Stimulated activated CD8-positive, alpha-beta memory T cell treated with anti-CD3 and anti-CD28 coated beads, Interleukin-2, amount 100 ng/mL, for 48 hours (primary cell): ENCODE data around the gene RGL3.
"Not testable (repeated sequence)": the region's sequence is repeated elsewhere in the genome, so short reads cannot be mapped to it uniquely, and the experiment has no call there.

Source experiments
- DNase-seq, 2 donors: peaks; one replicate each; pipeline ENCODE4 v3.0.0-alpha.2; 2020; ENCODE audit warnings: low read depth in 2 of 2

The RGL3 gene

GRCh38 chr19:11448923-11449554, 29.9 kb upstream of the RGL3 start:
- no peak for DNase-seq

GRCh38 chr19:11448410-11448809, 29.3 kb upstream of the RGL3 start:
- no peak for DNase-seq

GRCh38 chr19:11447347-11448262, 28.5 kb upstream of the RGL3 start:
- no peak for DNase-seq

DNA sequence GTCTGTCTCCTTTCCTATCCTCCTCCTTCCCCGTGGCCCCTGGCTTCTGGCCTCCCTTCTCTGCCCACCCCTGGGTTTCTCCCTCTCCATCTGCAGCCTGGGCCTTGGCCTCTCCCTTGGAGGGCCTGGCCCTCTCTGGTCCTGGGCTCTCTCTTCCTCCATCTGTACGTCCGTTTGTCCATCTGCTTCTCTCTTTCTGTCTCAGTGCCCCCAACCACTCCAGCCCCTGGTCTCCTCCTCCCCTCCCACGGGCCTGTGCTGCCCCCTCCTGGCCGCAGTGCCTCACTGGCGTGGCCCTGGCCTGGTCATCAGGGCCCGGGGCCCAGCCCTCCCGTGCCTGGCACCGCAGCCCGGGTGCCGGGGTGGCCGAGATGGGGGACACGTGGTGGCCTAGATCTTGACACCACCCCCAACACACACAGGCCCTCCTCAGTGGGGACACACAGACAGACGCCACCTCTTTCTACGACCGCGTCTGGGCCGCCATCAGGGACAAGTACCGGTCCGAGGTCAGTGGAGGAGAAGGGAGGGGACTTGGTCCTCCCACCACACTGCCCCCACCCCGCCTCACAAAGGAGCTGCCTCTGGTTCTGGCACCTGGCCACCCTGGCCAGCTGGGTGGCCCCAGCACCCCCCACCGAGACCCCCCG, 27.7 kb upstream of the RGL3 start:
- peak in 1 of 2 donors; percentile 33 for DNase-seq

GRCh38 chr19:11446271-11446651, 27.1 kb upstream of the RGL3 start:
- DNase-seq: no peak

- no peak for DNase-seq
Observed at GRCh38 chr19:11445141-11445540, 26.0 kb upstream of the RGL3 start.

- DNase-seq: no peak
Observed at GRCh38 chr19:11444059-11444458, 24.9 kb upstream of the RGL3 start.

GRCh38 chr19:11437955-11438354, 18.8 kb upstream of the RGL3 start:
- DNase-seq: no peak

DNA sequence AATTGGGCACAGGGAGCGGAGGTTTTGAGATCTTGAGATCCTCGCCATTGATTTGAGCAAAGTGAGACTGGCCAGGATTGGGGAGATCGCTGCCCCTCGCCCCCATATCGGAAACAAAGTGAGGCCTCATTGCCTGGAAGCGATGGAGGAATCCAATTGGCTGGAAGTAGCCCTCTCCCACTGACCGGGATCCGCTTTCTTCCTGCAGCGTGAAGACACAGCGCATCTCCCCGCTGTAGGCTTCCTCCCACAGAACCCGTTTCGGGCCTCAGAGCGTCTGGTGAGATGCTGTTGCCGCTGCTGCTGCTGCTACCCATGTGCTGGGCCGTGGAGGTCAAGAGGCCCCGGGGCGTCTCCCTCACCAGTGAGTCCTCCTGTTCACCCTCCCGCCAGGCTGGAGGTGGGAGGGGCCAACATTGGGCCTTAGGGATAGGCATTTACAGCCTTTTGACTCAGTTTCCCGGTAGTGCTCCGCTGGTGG, 16.8 kb upstream of the RGL3 start:
- DNase-seq: no peak

DNA sequence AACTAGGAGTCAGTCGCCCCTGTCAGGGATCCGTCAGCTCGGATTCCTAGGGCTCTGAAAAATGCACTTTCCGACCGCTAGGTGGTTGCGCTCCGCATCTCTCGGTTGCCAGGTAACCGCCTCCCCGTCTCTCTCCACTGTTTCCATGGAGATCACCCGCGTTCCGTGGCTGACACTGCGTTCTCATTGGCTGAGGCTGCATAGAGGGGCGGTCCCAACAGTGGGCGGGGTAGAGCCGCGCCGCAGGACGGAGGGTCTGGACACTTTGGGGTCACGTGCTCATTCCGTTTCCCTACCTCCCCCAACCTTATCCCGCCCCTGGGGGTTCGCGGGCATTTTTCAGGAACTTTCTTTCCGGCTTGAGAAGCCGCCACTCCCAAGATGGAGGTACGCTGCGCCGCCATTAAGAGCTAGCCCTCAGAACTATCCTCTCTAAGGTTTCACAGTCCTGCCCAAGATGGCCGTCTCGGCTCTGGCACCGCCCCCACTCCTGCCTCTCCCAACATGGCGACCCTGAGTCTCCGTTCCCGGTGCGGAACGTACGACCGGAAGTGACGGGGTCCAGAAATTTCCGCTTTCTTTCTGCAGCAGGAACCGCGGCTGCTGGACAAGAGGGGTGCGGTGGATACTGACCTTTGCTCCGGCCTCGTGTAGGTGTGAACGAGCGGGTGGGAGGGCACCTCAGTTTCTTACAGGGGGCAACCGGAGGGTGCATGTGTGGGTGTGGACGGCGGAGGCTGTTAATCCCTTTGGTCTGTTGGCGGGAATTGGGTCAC, 16.1 kb upstream of the RGL3 start, which contains the start of the genes ODAD3 and PRKCSH:
Gene ODAD3 (minus strand): TSS at position 65 of the 776 bp plus-strand sequence. CDS start 105 bp downstream, outside the sequence.
Gene PRKCSH (plus strand): TSS at position 579 of the 776 bp plus-strand sequence. CDS start 483 bp downstream, outside the sequence.
- DNase-seq: peak; percentile 95 to 99

DNA sequence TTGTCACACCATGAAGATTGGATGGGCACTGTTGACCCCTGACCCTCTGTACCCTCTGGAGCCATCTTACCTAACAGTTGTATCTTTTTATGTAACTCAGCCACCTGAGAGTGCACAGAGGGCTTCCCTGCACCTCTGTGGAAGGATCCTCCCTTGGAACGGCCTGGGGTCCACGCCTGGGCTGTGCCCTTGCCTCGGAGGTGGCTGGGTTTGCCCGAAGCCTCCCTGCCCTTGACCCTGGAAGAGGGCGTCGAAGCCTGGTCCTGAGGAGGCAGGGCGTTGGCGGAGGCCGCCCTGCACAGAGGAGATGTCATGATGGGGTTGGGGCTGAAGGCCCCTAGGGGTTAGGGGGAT, 15.6 kb upstream of the RGL3 start:
- DNase-seq: no peak

DNA sequence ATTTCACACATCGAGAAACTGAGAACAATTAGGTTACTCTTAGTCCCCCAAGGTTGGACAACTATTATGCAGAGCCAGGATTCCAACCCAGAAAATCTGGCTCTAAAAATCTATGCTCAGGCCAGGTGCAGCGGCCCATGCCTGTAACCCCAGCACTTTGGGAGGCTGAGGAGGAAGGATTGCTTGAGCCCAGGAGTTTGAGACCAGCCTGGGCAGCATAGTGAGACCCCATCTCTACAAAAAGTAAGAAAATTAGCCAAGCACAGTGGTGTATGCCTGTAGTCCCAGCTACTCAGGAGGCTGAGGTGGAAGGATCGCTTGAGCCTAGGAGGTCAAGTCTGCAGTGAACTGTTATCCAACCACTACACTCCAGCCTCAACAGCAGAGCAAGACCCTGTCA, 14.4 kb upstream of the RGL3 start:
- not testable (repeated sequence) for DNase-seq

DNA sequence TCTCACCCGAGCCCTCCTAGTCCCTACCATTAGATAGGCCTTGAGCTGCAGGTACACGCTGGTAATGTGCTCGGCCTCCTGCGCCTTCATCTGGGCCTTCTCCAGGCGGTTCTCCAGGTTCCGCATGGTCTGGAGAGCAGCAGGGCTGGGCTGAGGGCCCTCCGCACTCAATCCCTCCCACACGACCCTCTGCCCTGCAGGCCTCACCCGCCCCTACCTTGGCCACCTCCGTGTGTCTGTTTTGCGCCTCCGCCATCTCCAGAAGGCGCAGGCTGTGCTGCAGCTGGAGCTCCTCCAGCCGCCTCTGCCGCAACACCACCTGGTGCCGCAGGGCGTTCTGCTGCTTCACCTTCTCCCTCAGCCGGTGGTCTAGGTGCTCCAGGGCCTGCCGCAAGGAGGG, 7.5 kb upstream of the RGL3 start:
- DNase-seq: no peak

- DNase-seq: no peak
Observed at GRCh38 chr19:11425719-11426457, 6.8 kb upstream of the RGL3 start.

GRCh38 chr19:11423791-11424181, 4.7 kb upstream of the RGL3 start:
- DNase-seq: no peak

- no peak for DNase-seq
Observed at GRCh38 chr19:11423164-11423790, 4.2 kb upstream of the RGL3 start.

DNA sequence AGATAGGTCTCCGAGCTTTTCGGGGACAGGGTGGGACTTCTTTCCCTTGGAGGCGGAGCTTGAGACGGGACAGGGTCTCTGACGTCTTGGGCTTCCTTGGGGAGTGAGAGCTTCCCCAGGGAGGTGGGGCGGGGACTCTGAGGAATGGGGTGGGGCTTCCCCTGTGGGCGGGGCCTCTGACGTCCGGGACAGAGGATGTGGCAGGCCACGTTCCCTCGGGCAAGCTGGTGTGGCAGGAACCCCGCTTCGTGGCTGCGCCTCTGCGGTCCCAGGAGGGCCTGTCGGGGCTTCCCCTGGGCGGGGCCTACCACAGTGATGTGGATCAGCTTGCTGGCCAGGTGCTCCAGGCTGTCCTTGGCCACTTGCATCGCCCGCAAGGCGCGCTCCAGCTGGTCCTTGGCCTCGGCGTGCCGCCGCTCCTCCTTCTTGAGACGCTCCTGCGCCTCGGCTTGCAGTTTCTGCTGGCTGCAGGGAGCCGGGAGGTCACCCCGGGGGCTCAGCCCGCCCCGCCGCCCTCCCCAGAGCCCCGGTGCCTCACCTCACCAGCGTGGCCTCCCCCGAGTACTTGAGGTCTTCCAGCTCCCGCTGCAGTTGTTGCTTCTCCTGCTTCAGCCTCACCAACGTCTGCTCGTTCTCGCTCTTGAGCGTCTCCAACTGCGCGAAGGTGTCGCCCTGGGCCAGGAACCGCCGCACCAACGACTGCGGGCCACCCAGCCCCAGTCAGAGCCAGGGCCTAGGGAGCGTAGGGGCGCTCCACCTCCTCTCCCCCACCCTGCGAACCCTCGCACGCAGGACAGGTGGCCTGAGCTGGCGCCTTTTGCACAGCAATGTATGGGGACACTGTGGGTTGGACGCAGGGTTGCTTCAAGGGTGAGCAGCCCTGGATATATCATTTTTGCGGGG, 3.3 kb upstream of the RGL3 start:
- peak; percentile 64 to 73 for DNase-seq

DNA sequence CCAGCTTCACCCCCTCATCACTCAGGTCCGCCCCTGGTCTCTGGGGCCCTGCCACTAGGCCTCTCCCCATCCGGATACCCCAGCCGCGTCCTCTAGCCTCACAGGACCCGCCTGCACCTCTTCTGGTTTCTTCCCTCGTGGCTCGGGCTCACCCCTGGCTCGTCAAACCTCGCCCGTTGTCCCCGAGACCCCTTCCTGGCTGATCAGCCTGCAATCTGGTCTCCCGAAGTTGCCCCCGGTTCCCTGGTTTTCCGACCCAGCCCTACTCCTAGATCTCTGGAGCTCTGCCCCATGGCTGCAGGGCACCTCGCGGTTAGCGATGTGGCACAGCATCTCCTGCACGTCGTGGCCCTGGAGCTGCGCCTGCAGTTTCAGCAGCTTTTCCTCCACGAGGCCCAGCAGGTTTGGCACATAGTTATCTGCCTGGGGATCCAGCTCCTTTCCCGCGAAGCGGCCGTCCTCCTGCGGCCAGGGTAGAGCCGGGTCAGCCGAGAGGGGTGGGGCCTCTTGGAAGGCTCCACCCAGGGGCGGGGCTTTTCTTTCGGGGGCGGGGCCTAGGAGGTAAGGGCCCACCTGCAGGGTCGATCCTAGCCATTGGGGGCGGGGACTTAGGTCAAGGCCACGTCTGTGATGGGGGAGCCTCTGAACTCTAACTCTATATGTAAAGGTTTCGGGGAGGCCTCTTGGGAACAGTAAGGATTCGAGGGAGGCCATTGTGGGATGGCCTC, 2.4 kb upstream of the RGL3 start:
- DNase-seq: peak in 1 of 2 donors; percentile 52
